Gastroesophageal sphincter (tissue), 4 donors: ENCODE results near the gene HDAC4. TPM values are rescaled to one million over a fixed set of nuclear protein-coding genes. Genes with fewer than 3 reads are reported as not detected.

Source experiments
- ATAC-seq: fragments of 150-250 bp; one replicate; pipeline ENCODE4 v1.9.1; 2016; ENCODE audit warnings: mild to moderate bottlenecking, moderate library complexity
- H3K27ac ChIP-seq, 4 donors: fragments of 200-600 bp; sonication (generic) in 3 of 4; 1 replicate in 3 of 4; 2 replicates in 1 of 4; pipeline ENCODE4 v1.5.1; 2016 to 2019
- H3K27me3 ChIP-seq: fragments of 200-600 bp; sonication (generic); one replicate; pipeline ENCODE4 v1.5.1; 2019
- H3K36me3 ChIP-seq, 2 donors: fragments of 200-600 bp; sonication (generic); one replicate each; pipeline ENCODE4 v1.5.1; 2019; ENCODE audit warnings: control low read depth in 1 of 2
- H3K4me1 ChIP-seq, 3 donors: fragments of 200-600 bp; sonication (generic); 1 replicate in 2 of 3; 2 replicates in 1 of 3; pipeline ENCODE4 v1.5.1; 2016 to 2019; ENCODE audit warnings: control low read depth in 2 of 3
- H3K4me3 ChIP-seq, 2 donors: fragments of 200-600 bp; sonication (generic); one replicate each; pipeline ENCODE4 v1.5.1; 2019; ENCODE audit warnings: mild to moderate bottlenecking in 1 of 2, moderate library complexity in 1 of 2
- H3K9me3 ChIP-seq, 3 donors: fragments of 200-600 bp; sonication (generic); one replicate each; pipeline ENCODE4 v1.5.1; 2017 to 2019; ENCODE audit warnings: control low read depth in 2 of 3
- CTCF ChIP-seq, 4 experiments: fragments of 200-600 bp in 2 of 4; fragments of 450-650 bp in 2 of 4; sonication (generic) in 1 of 4; IDR thresholded peaks; one replicate each; pipeline ENCODE4 v1.5.1; 2017 to 2019; ENCODE audit warnings: antibody characterized with exemption in 4 of 4, mild to moderate bottlenecking in 2 of 4, moderate library complexity in 2 of 4
- EP300 ChIP-seq: sonication (generic); formaldehyde crosslinking; IDR thresholded peaks from one replicate; pipeline ENCODE4 v1.6.1; 2017; ENCODE audit warnings: antibody characterized with exemption, mild to moderate bottlenecking
- POLR2A ChIP-seq, 2 donors: fragments of 450-650 bp; IDR thresholded peaks; one replicate each; pipeline ENCODE4 v1.6.1; 2017; ENCODE audit warnings: antibody characterized with exemption in 2 of 2, mild to moderate bottlenecking in 2 of 2, moderate library complexity in 1 of 2
- POLR2AphosphoS5 ChIP-seq: sonication (generic); formaldehyde crosslinking; IDR thresholded peaks from one replicate; pipeline ENCODE4 v1.6.1; 2017; ENCODE audit warnings: antibody characterized with exemption
- WGBS, 2 donors: methylation state at CpG; one replicate each; pipeline ENCODE4 v1.1.5; 2018; ENCODE audit warnings: low coverage in 1 of 2; 5-methylcytosine and 5-hydroxymethylcytosine counted together
- total RNA-seq, 4 donors: library from RNA; depleted of rRNA; stranded (reverse); fragments of >200 nt; gene quantifications; one replicate each; pipeline ENCODE4 v1.1.0, GENCODE V29; 2016

The HDAC4 gene
- total RNA-seq, 4 donors from 2014 or later = 41.3 to 104 (median 85.8) TPM

DNA sequence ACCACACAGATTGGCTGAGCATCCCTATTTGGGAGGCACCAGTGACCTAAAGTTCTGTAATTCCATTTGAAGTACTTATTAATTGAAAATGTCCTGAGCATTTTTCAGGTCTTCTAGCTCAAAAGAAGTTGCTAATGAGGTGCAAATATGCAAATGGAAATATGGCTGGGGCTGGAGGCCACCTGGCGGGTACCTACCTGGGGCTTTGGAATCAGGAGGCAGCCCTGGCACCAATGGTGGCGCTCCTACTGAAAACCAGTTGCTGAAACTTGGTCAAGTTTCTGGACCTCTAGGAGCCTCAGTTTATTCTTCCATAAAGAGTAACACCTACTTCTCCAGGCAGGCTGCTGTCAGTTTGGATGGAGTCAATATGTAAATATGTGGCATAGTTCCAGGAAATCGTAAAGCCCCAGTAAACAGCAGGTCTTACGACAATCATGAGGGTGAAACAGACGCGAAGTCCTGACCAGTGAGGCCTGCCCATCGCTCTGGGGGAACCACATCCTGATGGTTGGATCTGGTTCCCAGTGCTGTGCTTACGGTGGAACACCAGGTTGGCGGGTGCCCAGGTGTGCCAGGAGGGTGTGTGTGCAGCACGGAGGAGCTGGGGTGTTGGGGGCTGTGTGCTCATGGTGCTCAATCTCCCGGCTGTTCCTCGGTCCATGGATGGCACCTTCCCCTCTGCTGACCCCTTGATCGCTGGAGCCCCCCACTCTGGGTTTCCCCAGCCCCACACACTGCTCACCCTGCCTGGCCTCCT, 366.8 kb downstream of the HDAC4 start:
- Histone ChIP-seq H3K27me3 (peaks cover 9% of the 10 kb centered on the region), H3K4me1 (peaks cover 0 to 9% (median 0%) of the 10 kb centered on the region in 3 donors), H3K4me3 (no peak overlapping the region), H3K36me3 (no peaks in the 10 kb centered on the region), H3K9me3 (no peaks in the 10 kb centered on the region), H3K27ac (no peak overlapping the region)
- no peak for ATAC-seq
- TF ChIP-seq POLR2A (IDR thresholded peaks at IDR 0.05) = no peak
- WGBS, 2 donors = 75% methylated on average over 4 to 10 of the region's 13 CpGs

DNA sequence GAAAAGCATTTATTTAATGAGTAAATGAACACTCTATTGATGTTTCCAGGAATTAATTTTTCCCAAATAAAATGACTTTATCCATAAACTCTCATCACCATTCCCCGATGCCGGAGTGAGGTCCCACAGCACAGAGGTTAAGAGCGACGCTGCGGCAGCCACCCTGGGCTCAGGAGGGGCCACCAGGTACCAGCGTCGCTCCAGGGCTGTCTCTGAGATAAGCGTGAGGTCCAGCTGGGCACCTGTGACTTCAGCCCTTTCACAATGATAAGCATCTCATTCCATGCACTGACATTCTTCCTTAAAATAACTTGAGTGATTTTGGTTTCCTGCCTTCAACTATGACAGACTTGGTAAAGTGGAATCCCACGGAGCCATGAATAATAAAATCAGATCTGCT, 370.9 kb downstream of the HDAC4 start:
- ATAC-seq = no peak
- 60 to 81% methylated on average over 6 of the region's 9 CpGs for WGBS, 2 donors
- Histone ChIP-seq H3K36me3 (no peaks in the 10 kb centered on the region), H3K27ac (no peak overlapping the region), H3K4me3 (no peak overlapping the region), H3K9me3 (no peaks in the 10 kb centered on the region), H3K4me1 (peaks cover 0 to 11% (median 0%) of the 10 kb centered on the region in 3 donors), H3K27me3 (peaks cover 24% of the 10 kb centered on the region)
- TF ChIP-seq EP300 (no peak), POLR2AphosphoS5 (no peak), CTCF (IDR thresholded peaks at IDR 0.05) (no peak), POLR2A (IDR thresholded peaks at IDR 0.05) (no peak)

DNA sequence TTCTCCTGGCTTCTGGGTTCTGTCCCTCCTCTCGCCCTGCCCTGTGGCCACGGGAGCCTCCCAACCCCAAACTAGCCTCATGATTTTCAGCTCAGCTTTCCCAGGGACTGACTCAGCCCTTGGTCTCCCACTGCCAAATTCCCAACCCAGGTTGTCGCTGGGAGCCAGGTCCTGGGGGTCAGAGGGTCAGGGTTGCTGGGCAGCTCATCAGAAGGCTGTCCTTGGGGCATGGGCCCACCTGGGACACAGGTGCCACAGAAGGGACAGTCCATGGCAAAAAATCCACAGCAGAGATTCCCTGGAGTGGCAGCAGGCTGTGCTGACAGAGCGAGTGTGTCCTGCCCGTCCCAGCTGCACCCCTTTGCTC, 372.6 kb downstream of the HDAC4 start:
- no peak for ATAC-seq
- Histone ChIP-seq H3K27ac (no peak overlapping the region), H3K4me3 (no peak overlapping the region), H3K4me1 (peaks cover 0 to 9% (median 0%) of the 10 kb centered on the region in 3 donors), H3K36me3 (no peaks in the 10 kb centered on the region), H3K27me3 (peaks cover 20% of the 10 kb centered on the region), H3K9me3 (no peaks in the 10 kb centered on the region)
- TF ChIP-seq POLR2A (IDR thresholded peaks at IDR 0.05) (no peak), POLR2AphosphoS5 (no peak), CTCF (IDR thresholded peaks at IDR 0.05) (no peak), EP300 (no peak)
- WGBS, 2 donors = no CpG with 5 or more reads among the region's 5 CpGs

DNA sequence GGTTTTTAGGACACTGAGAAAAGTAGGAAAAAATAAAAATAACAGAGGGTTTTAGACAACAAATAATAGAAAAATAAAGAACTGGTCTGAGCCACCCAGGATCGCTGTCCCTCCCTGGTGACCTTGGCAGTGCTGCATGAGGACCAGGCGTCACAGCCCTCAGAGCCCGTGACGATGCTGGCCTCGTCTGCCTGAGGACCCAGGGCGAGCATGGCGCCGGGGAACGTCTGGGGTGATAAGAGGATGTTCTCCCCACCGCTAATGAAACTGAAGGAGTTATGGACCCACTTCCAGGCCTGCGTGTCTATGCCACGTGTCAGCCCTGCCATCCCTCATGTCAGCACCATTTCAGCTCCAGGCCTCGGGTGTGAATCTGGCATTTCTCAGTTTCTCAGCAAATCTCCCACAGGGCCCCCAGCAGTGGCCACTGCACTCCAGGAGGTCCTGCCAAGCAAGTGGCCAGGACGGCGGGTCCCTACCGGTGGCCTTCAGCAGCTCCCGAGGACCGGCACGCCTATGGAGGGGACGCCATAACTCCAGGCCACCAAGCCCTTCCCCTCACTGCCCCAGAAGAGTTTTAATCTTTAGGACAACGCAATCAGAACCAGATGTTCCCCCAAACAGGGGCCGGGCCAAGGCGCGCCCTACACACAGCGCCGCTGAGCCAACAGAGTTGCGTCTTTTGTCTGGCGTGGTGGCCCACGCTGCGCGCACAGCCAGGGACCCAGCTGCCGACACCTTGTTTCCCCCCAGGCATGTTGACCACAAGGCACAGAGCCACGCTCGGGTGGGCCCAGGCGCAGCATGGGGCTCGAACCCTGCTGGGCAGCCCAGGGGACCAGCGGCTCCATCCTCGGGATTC, 373.2 kb downstream of the HDAC4 start:
- peaks cover 20% of the 10 kb centered on the region for H3K27me3 ChIP-seq
- 85% methylated on average over 9 of the region's 38 CpGs; no CpG with 5 or more reads in 1 of the 2 donors for WGBS, 2 donors
- no peak overlapping the region for H3K4me3 ChIP-seq
- peak; percentile 23 for ATAC-seq
- no peaks in the 10 kb centered on the region for H3K36me3 ChIP-seq
- H3K4me1 ChIP-seq = peaks cover 0 to 9% (median 0%) of the 10 kb centered on the region in 3 donors
- TF ChIP-seq CTCF (IDR thresholded peaks at IDR 0.05) (no peak), EP300 (no peak), POLR2A (IDR thresholded peaks at IDR 0.05) (no peak), POLR2AphosphoS5 (no peak)
- H3K27ac ChIP-seq = no peak overlapping the region
- no peaks in the 10 kb centered on the region for H3K9me3 ChIP-seq

DNA sequence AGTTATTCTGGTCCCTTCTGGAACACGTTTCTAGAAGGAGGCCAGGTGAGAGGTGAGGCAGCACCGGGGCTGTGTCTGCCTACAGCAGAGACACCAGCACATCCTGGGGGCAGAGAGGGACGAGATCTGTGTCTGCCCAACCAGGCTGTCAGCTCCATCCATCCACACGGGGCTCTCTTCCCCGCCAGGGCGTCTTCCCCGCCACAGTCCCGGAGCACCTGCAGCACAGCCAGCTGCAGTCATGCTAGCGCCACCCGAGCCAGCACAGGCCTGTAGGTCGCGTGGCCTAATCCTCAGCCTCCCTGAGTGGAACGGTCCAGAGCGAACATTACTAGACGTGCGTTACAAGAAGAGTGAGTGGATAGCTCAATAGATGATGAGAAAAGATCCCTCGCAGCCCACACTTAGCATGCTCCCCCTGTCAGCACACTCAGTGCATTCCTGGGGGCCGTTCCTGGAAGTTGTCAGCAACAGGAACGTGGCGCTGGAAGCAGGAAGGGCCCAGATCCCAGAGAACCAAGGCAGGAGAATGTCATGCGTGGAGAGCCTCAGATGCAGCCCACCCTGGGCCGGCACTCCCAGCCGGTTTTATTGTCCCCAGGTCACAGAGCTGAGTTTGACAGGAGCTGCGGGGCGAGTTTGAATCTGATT, 374.0 kb downstream of the HDAC4 start:
- peaks cover 0 to 9% (median 0%) of the 10 kb centered on the region in 3 donors for H3K4me1 ChIP-seq
- TF ChIP-seq EP300 (no peak), POLR2AphosphoS5 (no peak), POLR2A (IDR thresholded peaks at IDR 0.05) (no peak), CTCF (IDR thresholded peaks at IDR 0.05) (no peak)
- H3K36me3 ChIP-seq = no peaks in the 10 kb centered on the region
- H3K4me3 ChIP-seq = no peak overlapping the region
- WGBS, 2 donors = 57 to 67% methylated on average over 10 to 17 of the region's 25 CpGs
- H3K27me3 ChIP-seq = peaks cover 20% of the 10 kb centered on the region
- ATAC-seq = no peak
- H3K9me3 ChIP-seq = no peaks in the 10 kb centered on the region
- H3K27ac ChIP-seq = no peak overlapping the region
